Neuronal stem cell (in vitro differentiated cells): Measurements from ENCODE around the gene IRF2.

ENCODE experiments used
- DNase-seq: peaks from one replicate; pipeline ENCODE4 v3.0.0-alpha.2; 2013; ENCODE audit warnings: low spot score
- H2AFZ ChIP-seq: one replicate; pipeline ENCODE4 v1.6.1; 2013; ENCODE audit warnings: mild to moderate bottlenecking, low read length, inconsistent platforms
- H2AK5ac ChIP-seq: 2 replicates; pipeline ENCODE4 v1.6.1; 2013; ENCODE audit warnings: low read depth, mild to moderate bottlenecking, inconsistent platforms, low read length, moderate library complexity, mixed read lengths
- H2BK120ac ChIP-seq: 2 replicates; pipeline ENCODE4 v1.6.1; 2013; ENCODE audit warnings: low read depth, mild to moderate bottlenecking, inconsistent platforms, low read length, moderate library complexity, mixed read lengths
- H2BK12ac ChIP-seq: one replicate; pipeline ENCODE4 v1.6.1; 2013; ENCODE audit warnings: low read length, inconsistent platforms
- H2BK15ac ChIP-seq: 2 replicates; pipeline ENCODE4 v1.6.1; 2013; ENCODE audit warnings: mild to moderate bottlenecking, low read length, inconsistent platforms, mixed read lengths
- H2BK5ac ChIP-seq: one replicate; pipeline ENCODE4 v1.6.1; 2013; ENCODE audit warnings: inconsistent platforms, mild to moderate bottlenecking, low read length, moderate library complexity
- H3K14ac ChIP-seq: one replicate; pipeline ENCODE4 v1.6.1; 2013; ENCODE audit warnings: low read length, inconsistent platforms
- H3K18ac ChIP-seq: 2 replicates; pipeline ENCODE4 v1.6.1; 2013; ENCODE audit warnings: low read length, inconsistent platforms
- H3K23ac ChIP-seq: 2 replicates; pipeline ENCODE4 v1.6.1; 2013; ENCODE audit warnings: low read depth, mild to moderate bottlenecking, mixed read lengths, low read length, inconsistent platforms; ENCODE audit not compliant: poor library complexity
- H3K27ac ChIP-seq: replicated peaks from 3 replicates; pipeline ENCODE4 v1.5.1; 2013; ENCODE audit warnings: low read length, inconsistent platforms
- H3K27me3 ChIP-seq, 3 experiments: 2 replicates each; pipeline ENCODE4 v1.6.1; 2013; ENCODE audit warnings: low read length in 3 of 3, mild to moderate bottlenecking in 2 of 3, inconsistent platforms in 1 of 3, low read depth in 1 of 3, mixed read lengths in 1 of 3, moderate library complexity in 1 of 3; ENCODE audit not compliant: control insufficient read depth in 3 of 3, insufficient read depth in 3 of 3
- H3K36me3 ChIP-seq, 2 donors: replicated peaks in 1 of 2; 2 replicates each; pipeline ENCODE4 v1.6.1; 2013; ENCODE audit warnings: low read length in 2 of 2; ENCODE audit not compliant: control insufficient read depth in 2 of 2, insufficient read depth in 2 of 2
- H3K4ac ChIP-seq: 2 replicates; pipeline ENCODE4 v1.6.1; 2013; ENCODE audit warnings: inconsistent platforms, mild to moderate bottlenecking, low read length, moderate library complexity
- H3K4me1 ChIP-seq, 2 donors: 1 replicate in 1 of 2; 2 replicates in 1 of 2; pipeline ENCODE4 v1.6.1; 2013; ENCODE audit warnings: low read length in 2 of 2, low read depth in 1 of 2; ENCODE audit not compliant: control insufficient read depth in 2 of 2, insufficient read depth in 1 of 2
- H3K4me2 ChIP-seq: one replicate; pipeline ENCODE4 v1.6.1; 2013; ENCODE audit warnings: mild to moderate bottlenecking, low read length, inconsistent platforms; ENCODE audit not compliant: insufficient read depth, poor library complexity, severe bottlenecking
- H3K4me3 ChIP-seq, 2 donors: 2 replicates each; pipeline ENCODE4 v1.5.1; 2013; ENCODE audit warnings: low read length in 2 of 2, mild to moderate bottlenecking in 2 of 2, inconsistent platforms in 1 of 2, moderate library complexity in 1 of 2
- H3K79me1 ChIP-seq: one replicate; pipeline ENCODE4 v1.6.1; 2013; ENCODE audit warnings: low read depth, mild to moderate bottlenecking, inconsistent platforms, low read length, moderate library complexity
- H3K9ac ChIP-seq: one replicate; pipeline ENCODE4 v1.6.1; 2013; ENCODE audit warnings: mild to moderate bottlenecking, low read depth, low read length, inconsistent platforms; ENCODE audit not compliant: poor library complexity
- H3K9me3 ChIP-seq, 2 donors: replicated peaks in 1 of 2; 2 replicates each; pipeline versions ENCODE3 to v1.6.1; 2013; ENCODE audit warnings: low read length in 2 of 2, mild to moderate bottlenecking in 2 of 2, inconsistent platforms in 1 of 2, low read depth in 1 of 2, mixed read lengths in 1 of 2, moderate library complexity in 1 of 2; ENCODE audit not compliant: control insufficient read depth in 2 of 2, insufficient read depth in 1 of 2
- H4K8ac ChIP-seq: one replicate; pipeline ENCODE4 v1.6.1; 2013; ENCODE audit warnings: low read depth, mild to moderate bottlenecking, inconsistent platforms, low read length, moderate library complexity
- H4K91ac ChIP-seq: one replicate; pipeline ENCODE4 v1.6.1; 2013; ENCODE audit warnings: low read length, low read depth, mild to moderate bottlenecking, inconsistent platforms; ENCODE audit not compliant: poor library complexity
- WGBS, 2 donors: extraction: QIAGEN DNeasy Blood & Tissue Kit; methylation state at CpG; one replicate each; pipeline ENCODE4 v1.1.7; 2013; ENCODE audit warnings: missing lambda C conversion rate in 2 of 2, mixed read lengths in 1 of 2; ENCODE audit not compliant: insufficient read length in 2 of 2, insufficient replicate concordance in 1 of 2; ENCODE audit errors: extremely low coverage in 2 of 2; 5-methylcytosine and 5-hydroxymethylcytosine counted together

The IRF2 gene

DNA sequence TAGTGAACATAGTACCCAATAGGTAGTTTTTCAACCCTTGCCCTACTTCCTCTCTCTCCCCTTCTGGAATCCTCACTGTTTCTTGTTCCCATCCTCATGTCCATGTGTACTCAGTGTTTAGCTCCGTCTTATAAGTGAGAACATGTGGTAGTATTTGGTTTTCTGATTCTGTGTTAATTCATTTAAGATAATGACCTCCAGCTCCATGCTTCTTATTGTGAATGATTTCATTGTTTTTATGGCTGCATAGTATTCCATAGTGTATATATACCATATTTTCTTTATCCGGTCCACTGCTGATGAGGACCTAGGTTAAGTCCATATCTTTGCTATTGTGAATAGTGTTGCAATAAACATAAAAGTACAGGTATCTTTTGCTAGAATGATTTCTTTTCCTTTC is 31.0 kb downstream of the IRF2 start:
- H2BK5ac ChIP-seq: no peak overlapping the region
- H2AK5ac ChIP-seq: no peak overlapping the region
- no peak overlapping the region for H3K4me2 ChIP-seq
- no peak overlapping the region for H3K27ac ChIP-seq
- H3K14ac ChIP-seq: no peak overlapping the region
- no peaks in the 10 kb centered on the region for H3K36me3 ChIP-seq
- no CpG with 5 or more reads among the region's 2 CpGs for WGBS, 2 donors
- no peak overlapping the region for H4K91ac ChIP-seq
- H3K23ac ChIP-seq: no peak overlapping the region
- no peak for DNase-seq
- H3K4me3 ChIP-seq: no peak overlapping the region
- H2BK15ac ChIP-seq: no peak overlapping the region
- H4K8ac ChIP-seq: no peak overlapping the region
- no peak overlapping the region for H3K9ac ChIP-seq
- H3K79me1 ChIP-seq: no peaks in the 10 kb centered on the region
- H3K4me1 ChIP-seq: peaks cover 4 to 11% of the 10 kb centered on the region in 2 donors
- no peak overlapping the region for H2BK120ac ChIP-seq
- peaks cover 0 to 6% of the 10 kb centered on the region in 2 donors for H3K9me3 ChIP-seq
- no peak overlapping the region for H2BK12ac ChIP-seq
- H2AFZ ChIP-seq: no peak overlapping the region
- no peak overlapping the region for H3K18ac ChIP-seq
- no peaks in the 10 kb centered on the region for H3K27me3 ChIP-seq
- no peak overlapping the region for H3K4ac ChIP-seq

DNA sequence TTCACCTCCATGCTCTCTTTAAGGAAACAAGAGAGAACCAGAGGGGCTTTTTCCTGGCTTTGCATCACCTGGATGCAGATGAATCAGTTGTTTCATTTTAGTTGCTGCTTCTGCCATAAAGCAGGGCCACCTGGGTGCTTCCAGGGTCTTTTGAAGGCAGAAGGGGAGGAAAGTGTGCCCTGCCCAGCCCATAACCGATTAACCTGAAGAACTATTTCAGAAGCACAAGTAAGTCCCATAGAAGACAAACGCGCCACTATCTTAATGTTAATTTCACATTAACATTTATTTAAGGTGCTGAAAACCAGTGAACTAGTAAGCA is 32.1 kb downstream of the IRF2 start:
- WGBS, 2 donors: no CpG with 5 or more reads among the region's 3 CpGs
- no peaks in the 10 kb centered on the region for H3K79me1 ChIP-seq
- peaks cover 4 to 6% of the 10 kb centered on the region in 2 donors for H3K4me1 ChIP-seq
- no peak overlapping the region for H2BK12ac ChIP-seq
- no peak overlapping the region for H3K4me2 ChIP-seq
- H3K18ac ChIP-seq: no peak overlapping the region
- no peak overlapping the region for H2BK120ac ChIP-seq
- no peak overlapping the region for H2AFZ ChIP-seq
- H3K9ac ChIP-seq: no peak overlapping the region
- no peaks in the 10 kb centered on the region for H3K27me3 ChIP-seq
- H3K9me3 ChIP-seq: peaks cover 0 to 3% of the 10 kb centered on the region in 2 donors
- H3K27ac ChIP-seq: no peak overlapping the region
- no peak overlapping the region for H2BK15ac ChIP-seq
- DNase-seq: no peak
- H3K36me3 ChIP-seq: no peaks in the 10 kb centered on the region
- no peak overlapping the region for H3K4me3 ChIP-seq
- no peak overlapping the region for H2BK5ac ChIP-seq
- no peak overlapping the region for H3K14ac ChIP-seq
- no peak overlapping the region for H4K8ac ChIP-seq
- H2AK5ac ChIP-seq: no peak overlapping the region
- H3K23ac ChIP-seq: no peak overlapping the region
- no peak overlapping the region for H4K91ac ChIP-seq
- no peak overlapping the region for H3K4ac ChIP-seq

DNA sequence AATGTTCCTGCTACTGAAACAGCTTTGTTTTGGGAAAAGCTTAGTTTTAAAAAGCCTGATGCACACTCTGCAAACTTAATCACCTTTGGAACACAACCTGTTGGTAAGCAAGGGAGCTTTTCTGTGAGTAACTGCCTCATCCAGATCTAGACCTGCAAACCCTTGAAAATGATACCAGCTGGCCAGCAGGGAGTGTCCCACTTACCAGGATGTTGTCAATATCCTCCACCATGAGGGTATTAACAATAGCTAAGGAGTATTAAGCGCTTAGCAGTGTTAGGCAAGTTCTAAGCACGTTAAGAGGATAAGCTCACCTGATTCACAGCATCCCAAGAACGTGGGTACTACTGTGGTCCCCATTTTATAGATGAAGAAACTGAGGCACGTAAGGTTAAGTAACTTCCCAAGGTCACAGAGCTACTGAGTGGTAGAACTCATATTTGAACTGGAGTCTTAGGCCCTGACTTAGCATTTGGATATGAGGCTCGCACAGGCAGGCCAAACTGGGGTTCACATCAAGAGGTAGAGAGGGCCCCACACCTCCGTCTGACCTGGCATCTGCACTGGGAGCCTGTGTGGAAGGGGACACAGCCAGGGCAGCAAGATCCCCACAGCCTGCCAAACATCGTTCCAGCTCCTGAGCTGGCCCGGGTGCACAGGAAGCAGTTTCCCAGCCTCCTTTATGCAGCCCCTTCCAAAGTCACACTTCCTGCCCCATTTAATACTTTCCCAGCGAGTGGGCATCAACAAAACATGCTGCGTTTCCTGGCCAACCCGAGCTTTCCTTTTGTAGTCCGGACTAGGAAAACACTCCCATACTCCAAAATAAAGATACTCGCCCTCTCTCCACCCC is 32.7 kb downstream of the IRF2 start:
- H3K9ac ChIP-seq: no peak overlapping the region
- no peak overlapping the region for H2BK120ac ChIP-seq
- no CpG with 5 or more reads among the region's 13 CpGs for WGBS, 2 donors
- peaks cover 4 to 6% of the 10 kb centered on the region in 2 donors for H3K4me1 ChIP-seq
- H4K8ac ChIP-seq: no peak overlapping the region
- H3K14ac ChIP-seq: no peak overlapping the region
- H3K4ac ChIP-seq: no peak overlapping the region
- no peaks in the 10 kb centered on the region for H3K79me1 ChIP-seq
- H3K9me3 ChIP-seq: no peaks in the 10 kb centered on the region
- H3K4me3 ChIP-seq: no peak overlapping the region
- no peak overlapping the region for H2BK15ac ChIP-seq
- H3K27ac ChIP-seq: no peak overlapping the region
- H2BK5ac ChIP-seq: no peak overlapping the region
- H2BK12ac ChIP-seq: no peak overlapping the region
- H2AFZ ChIP-seq: no peak overlapping the region
- H3K18ac ChIP-seq: no peak overlapping the region
- no peak for DNase-seq
- no peaks in the 10 kb centered on the region for H3K27me3 ChIP-seq
- no peak overlapping the region for H4K91ac ChIP-seq
- H3K4me2 ChIP-seq: no peak overlapping the region
- H2AK5ac ChIP-seq: no peak overlapping the region
- H3K23ac ChIP-seq: no peak overlapping the region
- no peaks in the 10 kb centered on the region for H3K36me3 ChIP-seq

DNA sequence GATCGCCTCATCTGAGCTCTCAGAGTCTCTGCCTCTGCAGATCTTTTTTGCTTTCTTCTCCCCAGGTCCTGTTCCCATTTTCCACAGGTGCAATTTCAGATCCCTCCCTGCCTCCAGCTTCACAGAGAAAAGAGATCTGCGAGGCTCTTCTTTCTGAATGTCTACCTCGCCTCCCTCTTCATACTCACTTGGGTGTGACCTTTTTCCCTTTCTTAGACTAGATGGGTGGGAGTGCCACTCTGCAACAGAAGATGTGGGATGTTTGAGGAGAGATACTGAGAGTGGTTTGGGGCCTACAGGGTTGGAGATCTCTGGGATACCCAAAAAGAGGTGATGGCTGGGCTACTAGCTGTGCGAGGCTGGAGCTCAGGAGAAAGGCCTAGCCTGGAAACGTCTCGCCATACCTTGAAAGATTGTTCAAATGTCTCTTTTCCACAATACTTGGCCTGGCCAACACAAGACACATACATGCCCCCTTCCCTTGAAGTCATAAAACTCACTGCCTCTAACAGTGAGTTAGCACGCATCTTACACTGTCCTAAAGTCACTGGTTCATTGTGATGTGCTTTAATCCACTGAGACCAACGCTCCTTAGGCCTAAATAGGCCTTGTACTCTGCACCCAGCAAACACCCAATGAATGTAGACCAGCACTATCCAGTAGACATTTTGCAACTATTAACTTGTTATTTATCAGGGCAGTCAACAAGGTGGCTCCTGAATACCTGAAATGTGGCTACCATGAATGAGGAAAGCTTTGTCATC is 33.6 kb downstream of the IRF2 start:
- Histone ChIP-seq H3K27me3 (no peaks in the 10 kb centered on the region), H2AK5ac (no peak overlapping the region), H3K9ac (no peak overlapping the region), H2BK120ac (no peak overlapping the region), H3K14ac (no peak overlapping the region), H3K4ac (no peak overlapping the region), H3K79me1 (no peaks in the 10 kb centered on the region), H3K9me3 (no peaks in the 10 kb centered on the region), H3K4me3 (no peak overlapping the region), H2AFZ (no peak overlapping the region), H3K23ac (no peak overlapping the region), H2BK15ac (no peak overlapping the region), H3K4me1 (peaks cover 4 to 6% of the 10 kb centered on the region in 2 donors), H4K8ac (no peak overlapping the region), H2BK12ac (no peak overlapping the region), H3K27ac (no peak overlapping the region), H2BK5ac (no peak overlapping the region), H3K36me3 (no peaks in the 10 kb centered on the region), H3K18ac (no peak overlapping the region), H3K4me2 (no peak overlapping the region), H4K91ac (no peak overlapping the region)
- no CpG with 5 or more reads among the region's 8 CpGs for WGBS, 2 donors
- no peak for DNase-seq
